Coronary artery (tissue), 2 donors: Measurements from ENCODE around the gene IRF9.

Source experiments
- DNase-seq: peaks from one replicate; pipeline ENCODE4 v3.0.0-alpha.2; 2017; ENCODE audit warnings: low spot score
- H3K27ac ChIP-seq, 2 donors: fragments of 200-600 bp; sonication (generic); one replicate each; pipeline ENCODE4 v1.5.1; 2016 to 2019
- H3K4me3 ChIP-seq: fragments of 200-600 bp; sonication (generic); 2 replicates; pipeline ENCODE4 v1.5.1; 2016; ENCODE audit warnings: mild to moderate bottlenecking, moderate library complexity
- TF ChIP-seq, protein P1 (sequence below): fragments of 200-600 bp; sonication (generic); IDR thresholded peaks from one replicate; pipeline ENCODE4 v1.5.1; 2019; ENCODE audit warnings: antibody characterized with exemption

Gene IRF9

DNA sequence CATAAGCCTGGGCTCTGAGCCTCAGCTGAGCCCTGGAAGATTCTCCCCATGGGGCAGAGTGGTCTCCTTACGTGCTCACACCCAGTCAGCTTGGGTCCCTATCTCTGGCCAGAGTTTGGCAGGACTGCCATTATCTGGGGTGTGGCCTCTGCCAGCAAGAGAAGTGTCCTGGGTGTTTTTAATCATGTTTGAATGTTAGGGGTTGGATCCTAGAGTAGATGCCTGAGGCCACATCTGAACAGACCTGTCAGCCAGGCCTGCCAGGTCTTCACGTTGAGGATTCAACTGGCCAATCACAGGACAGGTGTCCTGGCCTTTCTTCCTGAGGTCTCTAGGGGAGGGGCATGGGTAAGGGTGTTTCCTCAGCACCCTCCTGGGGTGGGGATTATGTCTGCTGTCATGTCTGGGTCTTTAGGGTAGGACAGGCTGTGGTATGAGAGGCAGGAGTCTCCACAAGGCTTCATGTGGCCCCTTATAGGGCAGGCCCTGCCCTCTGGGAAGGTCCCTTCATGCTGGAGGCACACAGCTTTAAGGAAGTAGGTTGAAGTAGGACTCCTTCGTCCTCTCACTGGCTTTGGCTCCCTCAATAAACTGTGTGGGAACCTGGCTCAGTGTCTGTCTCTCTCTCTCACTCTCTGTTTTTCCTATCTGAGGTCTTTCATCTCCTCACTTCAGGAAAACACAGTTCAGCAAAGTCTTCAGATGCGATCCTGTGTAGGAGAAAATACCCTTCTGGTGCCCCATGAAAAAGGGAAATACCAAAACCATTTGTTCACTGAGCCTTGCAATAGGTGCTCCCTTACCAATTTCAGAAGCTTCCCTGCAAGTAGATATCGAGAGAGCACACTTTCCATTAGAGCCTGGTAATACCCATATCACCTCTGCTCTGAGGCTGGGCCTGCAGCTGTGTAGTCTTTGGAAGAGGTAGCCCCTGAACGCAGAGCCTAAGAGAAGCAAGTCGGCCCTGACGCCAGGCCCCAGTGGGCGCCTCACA is 37.3 kb upstream of the IRF9 start:
- Histone ChIP-seq H3K27ac (no peak overlapping the region), H3K4me3 (no peak overlapping the region)
- TF ChIP-seq, protein P1, sequence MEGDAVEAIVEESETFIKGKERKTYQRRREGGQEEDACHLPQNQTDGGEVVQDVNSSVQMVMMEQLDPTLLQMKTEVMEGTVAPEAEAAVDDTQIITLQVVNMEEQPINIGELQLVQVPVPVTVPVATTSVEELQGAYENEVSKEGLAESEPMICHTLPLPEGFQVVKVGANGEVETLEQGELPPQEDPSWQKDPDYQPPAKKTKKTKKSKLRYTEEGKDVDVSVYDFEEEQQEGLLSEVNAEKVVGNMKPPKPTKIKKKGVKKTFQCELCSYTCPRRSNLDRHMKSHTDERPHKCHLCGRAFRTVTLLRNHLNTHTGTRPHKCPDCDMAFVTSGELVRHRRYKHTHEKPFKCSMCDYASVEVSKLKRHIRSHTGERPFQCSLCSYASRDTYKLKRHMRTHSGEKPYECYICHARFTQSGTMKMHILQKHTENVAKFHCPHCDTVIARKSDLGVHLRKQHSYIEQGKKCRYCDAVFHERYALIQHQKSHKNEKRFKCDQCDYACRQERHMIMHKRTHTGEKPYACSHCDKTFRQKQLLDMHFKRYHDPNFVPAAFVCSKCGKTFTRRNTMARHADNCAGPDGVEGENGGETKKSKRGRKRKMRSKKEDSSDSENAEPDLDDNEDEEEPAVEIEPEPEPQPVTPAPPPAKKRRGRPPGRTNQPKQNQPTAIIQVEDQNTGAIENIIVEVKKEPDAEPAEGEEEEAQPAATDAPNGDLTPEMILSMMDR, result no peak
- DNase-seq, result no peak

DNA sequence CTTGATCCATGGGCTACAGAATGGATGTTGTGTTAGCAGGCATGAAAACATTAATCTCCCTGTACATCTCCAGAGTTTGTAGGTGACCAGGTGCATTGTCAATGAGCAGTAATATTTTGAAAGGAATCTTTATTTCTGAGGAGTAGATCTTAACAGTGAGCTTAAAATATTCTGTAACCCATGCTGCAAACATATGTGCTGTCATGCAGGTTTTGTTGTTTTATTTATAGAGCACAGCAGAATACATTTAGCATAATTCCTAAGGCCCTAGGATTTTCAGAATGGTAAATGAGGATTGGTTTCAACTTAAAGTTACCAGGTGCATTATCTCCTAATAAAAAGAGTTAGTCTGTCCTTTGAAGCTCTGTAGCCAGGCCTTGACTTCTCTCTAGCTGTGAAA is 34.1 kb upstream of the IRF9 start:
- TF ChIP-seq, protein P1, result no peak
- no peak for DNase-seq
- H3K4me3 ChIP-seq, result no peak overlapping the region
- no peak overlapping the region for H3K27ac ChIP-seq

DNA sequence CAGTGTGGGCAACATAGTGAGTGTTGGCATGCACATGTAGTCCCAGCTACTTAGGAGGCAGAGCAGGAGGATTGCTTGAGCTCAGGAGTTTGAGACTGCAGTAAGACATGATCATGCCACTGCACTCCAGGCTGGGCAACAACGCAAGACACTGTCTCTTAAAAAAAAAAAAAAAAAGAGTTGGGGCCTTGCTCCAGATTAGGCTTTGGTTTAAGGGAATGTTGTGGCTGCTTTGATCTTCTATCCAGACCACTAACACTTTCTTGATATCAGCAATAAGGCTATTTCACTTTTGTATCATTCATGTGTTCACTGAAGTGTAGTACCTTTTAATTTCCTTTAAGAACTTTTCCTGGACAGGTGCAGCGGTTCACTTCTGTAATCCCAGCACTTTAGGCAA is 33.4 kb upstream of the IRF9 start:
- Histone ChIP-seq H3K4me3 (no peak overlapping the region), H3K27ac (no peak overlapping the region)
- no peak for DNase-seq
- TF ChIP-seq, protein P1, result no peak

DNA sequence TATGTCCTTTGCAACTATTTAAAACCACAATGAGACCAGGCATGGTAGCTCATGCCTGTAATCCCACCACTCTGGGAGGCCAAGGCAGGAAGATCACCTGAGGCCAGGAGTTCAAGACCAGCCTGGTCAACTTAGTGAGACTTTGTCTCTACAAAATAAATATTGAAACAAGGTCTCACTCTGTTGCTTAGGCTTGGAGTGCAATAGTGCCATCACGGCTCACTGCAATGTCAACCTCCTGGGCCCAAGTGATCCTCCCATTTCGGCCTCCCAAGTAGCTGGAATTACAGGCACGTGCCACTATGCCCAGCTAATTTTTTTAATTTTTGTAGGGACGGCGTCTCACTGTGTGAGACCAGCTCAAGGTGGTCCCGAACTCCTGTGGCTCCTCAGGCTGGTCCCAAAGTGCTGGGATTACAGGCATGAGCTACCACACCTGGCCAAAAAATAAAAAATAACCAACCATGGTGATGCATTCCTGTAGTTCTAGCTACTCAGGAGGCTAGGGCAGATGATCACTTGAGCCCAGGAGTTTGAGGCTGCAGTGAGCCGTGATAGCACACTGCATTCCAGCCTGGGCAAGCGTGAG is 31.6 kb upstream of the IRF9 start:
- H3K27ac ChIP-seq, result no peak overlapping the region
- TF ChIP-seq, protein P1, result no peak

DNA sequence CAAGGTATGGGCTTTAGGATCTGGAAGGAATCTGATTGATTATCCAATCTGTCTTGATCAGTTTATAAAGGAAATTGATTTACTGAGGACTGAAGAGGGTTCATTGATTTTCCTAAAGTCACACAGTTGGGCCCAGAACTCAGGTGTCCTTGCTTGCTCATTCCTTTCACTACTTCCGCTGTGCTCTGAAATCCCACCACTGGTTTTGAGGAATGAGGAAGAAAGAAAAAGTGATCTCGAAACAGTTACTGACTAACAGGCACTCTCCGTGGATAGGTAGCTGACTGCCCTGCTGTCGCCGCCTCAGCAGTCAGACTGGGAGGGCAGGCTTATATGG is 30.7 kb upstream of the IRF9 start, which contains the start of gene FITM1:
FITM1 (plus strand) TSS at position 280 of the 337 bp plus-strand sequence. CDS start 905 bp downstream, outside the sequence.
- TF ChIP-seq, protein P1, result no peak

More for the DNA sequence above, 31.6 kb upstream of the IRF9 start:
- H3K4me3 ChIP-seq, result no peak overlapping the region
- DNase-seq, result no peak

DNA sequence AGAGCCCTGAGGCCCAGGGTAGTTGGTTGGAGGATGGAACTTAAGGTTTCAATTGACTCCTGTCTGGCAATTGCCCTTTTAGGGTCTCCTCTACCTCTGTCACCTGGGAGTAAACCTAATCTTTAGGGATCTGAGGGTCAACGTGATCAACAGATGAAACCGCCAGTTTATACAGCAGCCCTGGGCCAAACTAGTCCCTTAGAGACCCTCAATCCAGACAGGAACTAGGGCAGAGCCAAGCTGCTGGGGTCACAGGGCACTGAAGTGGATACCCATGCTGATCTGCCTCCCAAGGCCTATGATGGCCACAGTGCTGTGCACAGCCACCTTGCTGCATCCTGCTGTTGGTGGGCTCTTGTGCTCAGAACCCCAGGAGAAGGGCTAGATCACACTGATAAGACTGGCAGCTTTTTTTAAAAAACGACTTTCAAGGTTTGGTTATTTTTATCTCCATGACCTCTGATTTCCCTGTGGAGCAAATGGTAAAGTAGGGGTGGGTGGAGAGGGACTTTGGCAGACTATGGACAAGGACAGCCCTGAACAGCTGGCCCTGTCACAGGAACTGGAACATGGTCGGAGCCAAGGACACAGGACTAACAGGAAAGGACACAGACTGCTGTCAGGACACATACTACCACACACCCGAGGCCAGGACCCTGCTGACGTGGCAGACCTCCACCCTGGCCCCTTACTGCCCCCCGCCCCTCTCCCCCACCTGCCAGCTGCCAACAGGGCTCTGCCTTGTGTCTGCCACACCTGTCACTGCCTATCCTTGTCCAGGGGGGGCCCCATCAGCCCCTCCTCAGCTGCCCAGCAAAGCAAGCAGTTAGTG is 30.1 kb upstream of the IRF9 start:
- TF ChIP-seq, protein P1, result no peak
- H3K4me3 ChIP-seq, result no peak overlapping the region
- DNase-seq, result no peak
- H3K27ac ChIP-seq, result peak overlapping the region; percentile 4 to 39

More for the DNA sequence above, 30.7 kb upstream of the IRF9 start, which contains the start of gene FITM1:
- no peak within 1 kb of the TSS for H3K4me3 ChIP-seq
- DNase-seq, result no peak
- peak within 1 kb of the TSS; percentile 4 to 39 for H3K27ac ChIP-seq
